Lower leg skin (tissue), 3 donors: ENCODE data around the gene MRPL41.

Experiments
- POLR2A ChIP-seq, 2 donors: fragments of 450-650 bp; IDR thresholded peaks; one replicate each; pipeline ENCODE4 v1.6.1; 2016 to 2017; ENCODE audit warnings: antibody characterized with exemption in 2 of 2, mild to moderate bottlenecking in 1 of 2, moderate library complexity in 1 of 2
- TF ChIP-seq, protein P1 (sequence below), 3 donors: fragments of 450-650 bp; IDR thresholded peaks; one replicate each; pipeline ENCODE4 v1.5.1; 2016; ENCODE audit warnings: antibody characterized with exemption in 3 of 3, mild to moderate bottlenecking in 3 of 3, moderate library complexity in 2 of 3

- TF ChIP-seq, protein P1, sequence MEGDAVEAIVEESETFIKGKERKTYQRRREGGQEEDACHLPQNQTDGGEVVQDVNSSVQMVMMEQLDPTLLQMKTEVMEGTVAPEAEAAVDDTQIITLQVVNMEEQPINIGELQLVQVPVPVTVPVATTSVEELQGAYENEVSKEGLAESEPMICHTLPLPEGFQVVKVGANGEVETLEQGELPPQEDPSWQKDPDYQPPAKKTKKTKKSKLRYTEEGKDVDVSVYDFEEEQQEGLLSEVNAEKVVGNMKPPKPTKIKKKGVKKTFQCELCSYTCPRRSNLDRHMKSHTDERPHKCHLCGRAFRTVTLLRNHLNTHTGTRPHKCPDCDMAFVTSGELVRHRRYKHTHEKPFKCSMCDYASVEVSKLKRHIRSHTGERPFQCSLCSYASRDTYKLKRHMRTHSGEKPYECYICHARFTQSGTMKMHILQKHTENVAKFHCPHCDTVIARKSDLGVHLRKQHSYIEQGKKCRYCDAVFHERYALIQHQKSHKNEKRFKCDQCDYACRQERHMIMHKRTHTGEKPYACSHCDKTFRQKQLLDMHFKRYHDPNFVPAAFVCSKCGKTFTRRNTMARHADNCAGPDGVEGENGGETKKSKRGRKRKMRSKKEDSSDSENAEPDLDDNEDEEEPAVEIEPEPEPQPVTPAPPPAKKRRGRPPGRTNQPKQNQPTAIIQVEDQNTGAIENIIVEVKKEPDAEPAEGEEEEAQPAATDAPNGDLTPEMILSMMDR (IDR thresholded peaks at IDR 0.05): no peak
- TF ChIP-seq POLR2A (IDR thresholded peaks at IDR 0.05): no peak
Measured at GRCh38 chr9:137502008-137502911, 49.4 kb upstream of the MRPL41 start.
